ENCODE measurements around the gene ATF7IP. TPM values are rescaled to one million over a fixed set of nuclear protein-coding genes. Genes with fewer than 3 reads are reported as not detected.

ATF7IP gene
- total RNA-seq, 1 experiment from 2014 or later = 25.4 TPM

- in situ Hi-C loops (cut with HindIII; ENCODE audit: low pct_unique_long_range_greater_than_20kb, low sequenced_read_pairs) (no loop called here), intact Hi-C loops (cut with micrococcal nuclease; ENCODE audit: unreplicated experiment) (no loop called here)
- Histone ChIP-seq H3K27me3 (ENCODE audit: control insufficient read depth, insufficient read depth, low read length) (no peaks in the 10 kb centered on the region), H3K4me1 (ENCODE audit: control insufficient read depth, insufficient read depth, low read length) (no peaks in the 10 kb centered on the region), H3K4me3 (ENCODE audit: low read depth in 2 of 2, low read length in 2 of 2) (no peak overlapping the region), H3K27ac (ENCODE audit: low read length) (no peak overlapping the region), H3K9me3 (ENCODE audit: control insufficient read depth, insufficient read depth, low read depth, low read length) (no peaks in the 10 kb centered on the region), H3K36me3 (ENCODE audit: control insufficient read depth, insufficient read depth, low read length) (no peaks in the 10 kb centered on the region)
- DNase-seq (ENCODE audit: low read depth, low spot score) (no peak), ATAC-seq (no peak)
- POLR2A ChIA-PET = no interaction called here
- CTCF ChIA-PET = no interaction called here
- BruUV-seq (replicated peaks) = no TSS peak
- no peak for TF ChIP-seq TCF7L2 (IDR thresholded peaks at IDR 0.05; ENCODE audit: low read depth, low read length)
- no peak for TF ChIP-seq CTCF (IDR thresholded peaks at IDR 0.05)
- no peak for TF ChIP-seq POLR2AphosphoS5 (IDR thresholded peaks at IDR 0.05; ENCODE audit: low read depth, low read length)
- no peak for TF ChIP-seq REST (IDR thresholded peaks at IDR 0.05; ENCODE audit: insufficient read depth in 1 of 2, low read depth in 2 of 2, low read length in 1 of 2)
- TF ChIP-seq SIN3A (IDR thresholded peaks at IDR 0.05; ENCODE audit: borderline replicate concordance, insufficient read depth, low read depth, low read length) = no peak
These were observed 37.8 kb upstream of the ATF7IP start for GRCh38 chr12:14327711-14328110.

GRCh38 chr12:14332482-14332881 is 33.0 kb upstream of the ATF7IP start:
- in situ Hi-C loops (cut with HindIII; ENCODE audit: low pct_unique_long_range_greater_than_20kb, low sequenced_read_pairs) (no loop called here), intact Hi-C loops (cut with micrococcal nuclease; ENCODE audit: unreplicated experiment) (no loop called here)
- DNase-seq (ENCODE audit: low read depth, low spot score) = no peak
- ChIA-PET CTCF (no interaction called here), POLR2A (no interaction called here)
- Histone ChIP-seq H3K4me1 (ENCODE audit: control insufficient read depth, insufficient read depth, low read length) (no peaks in the 10 kb centered on the region), H3K4me3 (ENCODE audit: low read depth in 2 of 2, low read length in 2 of 2) (no peak overlapping the region), H3K9me3 (ENCODE audit: control insufficient read depth, insufficient read depth, low read depth, low read length) (no peaks in the 10 kb centered on the region), H3K27me3 (ENCODE audit: control insufficient read depth, insufficient read depth, low read length) (no peaks in the 10 kb centered on the region), H3K36me3 (ENCODE audit: control insufficient read depth, insufficient read depth, low read length) (no peaks in the 10 kb centered on the region), H3K27ac (ENCODE audit: low read length) (no peak overlapping the region)
- no peak for ATAC-seq
- TF ChIP-seq SIN3A (IDR thresholded peaks at IDR 0.05; ENCODE audit: borderline replicate concordance, insufficient read depth, low read depth, low read length) = no peak
- TF ChIP-seq POLR2AphosphoS5 (IDR thresholded peaks at IDR 0.05; ENCODE audit: low read depth, low read length) = no peak
- TF ChIP-seq TCF7L2 (IDR thresholded peaks at IDR 0.05; ENCODE audit: low read depth, low read length) = no peak
- no peak for TF ChIP-seq CTCF (IDR thresholded peaks at IDR 0.05)
- no peak for TF ChIP-seq REST (IDR thresholded peaks at IDR 0.05; ENCODE audit: insufficient read depth in 1 of 2, low read depth in 2 of 2, low read length in 1 of 2)
- no TSS peak for BruUV-seq (replicated peaks)
